GM21381 (cell line): ENCODE data around the gene CPNE1.
"Not testable (repeated sequence)": the region's sequence is repeated elsewhere in the genome, so short reads cannot be mapped to it uniquely, and the experiment has no call there.

ENCODE experiments used
- ATAC-seq: cut with Tn5 transposase; IDR thresholded peaks from one replicate; pipeline ENCODE4 v1.9.1; 2021; ENCODE audit warnings: mild to moderate bottlenecking, moderate library complexity; ENCODE audit not compliant: unreplicated experiment

CPNE1 gene

DNA sequence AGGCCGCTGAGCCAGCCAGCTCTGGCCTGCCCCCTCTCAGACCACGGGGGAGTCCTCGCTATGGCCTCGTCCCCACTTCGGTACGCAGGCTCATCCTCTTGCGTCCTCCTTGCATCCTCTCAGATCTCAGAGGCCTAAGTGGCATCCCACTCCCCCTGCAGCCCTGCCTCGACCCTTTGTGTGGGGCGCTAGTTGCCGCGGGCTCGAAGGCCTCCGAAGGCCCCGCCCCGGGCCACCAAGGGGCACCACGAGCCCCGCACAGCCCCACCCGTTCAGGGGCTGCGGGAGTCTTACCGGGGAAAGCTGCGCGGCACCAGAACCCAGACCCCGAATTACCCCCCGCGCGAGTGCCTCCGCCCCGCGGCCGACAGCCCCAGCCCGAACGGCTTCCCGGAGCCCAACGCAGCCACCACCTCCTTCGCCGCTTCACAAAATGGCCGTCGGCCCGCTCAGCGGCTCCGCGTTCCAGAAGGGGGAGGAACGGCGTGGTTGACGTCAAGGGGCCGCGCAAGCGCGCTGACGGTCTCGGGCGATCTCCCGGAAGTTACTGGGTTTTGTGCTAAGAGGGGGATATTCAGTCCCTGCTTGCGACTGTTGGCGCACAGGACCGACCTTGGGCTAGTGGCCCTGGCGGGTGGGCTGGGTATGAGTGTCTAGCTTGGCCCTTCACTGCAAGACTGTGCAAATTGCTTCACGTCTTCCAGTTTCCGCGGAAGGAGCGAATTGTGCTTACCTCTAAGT, at the start of gene CPNE1, which contains the start of gene RBM12:
Gene CPNE1 (minus strand): TSS at position 435 of the 741 bp plus-strand sequence. CDS start 31,977 bp downstream, outside the sequence.
Gene RBM12 (minus strand): TSS at position 435 of the 741 bp plus-strand sequence. CDS start 9,578 bp downstream, outside the sequence.
- ATAC-seq = peak; percentile 72

DNA sequence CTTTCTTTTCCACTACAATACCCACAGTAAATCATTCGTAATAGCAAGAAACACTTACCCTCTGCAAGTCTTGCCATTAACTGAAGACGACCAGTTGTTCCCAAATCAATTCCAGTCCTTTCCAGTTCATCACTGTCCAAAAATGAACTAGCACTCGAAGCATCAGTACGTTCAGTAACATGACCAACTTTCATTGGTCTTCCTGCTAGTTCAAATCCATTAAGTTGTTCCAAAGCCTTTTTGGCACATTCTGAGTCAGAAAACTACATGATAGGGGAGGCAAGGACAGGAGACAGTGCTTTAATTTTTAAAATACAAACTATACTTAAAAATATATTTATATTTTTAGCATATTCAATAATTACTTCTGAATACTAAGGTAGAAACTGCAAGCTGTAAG, 49.4 kb upstream of the CPNE1 start:
- no peak for ATAC-seq

DNA sequence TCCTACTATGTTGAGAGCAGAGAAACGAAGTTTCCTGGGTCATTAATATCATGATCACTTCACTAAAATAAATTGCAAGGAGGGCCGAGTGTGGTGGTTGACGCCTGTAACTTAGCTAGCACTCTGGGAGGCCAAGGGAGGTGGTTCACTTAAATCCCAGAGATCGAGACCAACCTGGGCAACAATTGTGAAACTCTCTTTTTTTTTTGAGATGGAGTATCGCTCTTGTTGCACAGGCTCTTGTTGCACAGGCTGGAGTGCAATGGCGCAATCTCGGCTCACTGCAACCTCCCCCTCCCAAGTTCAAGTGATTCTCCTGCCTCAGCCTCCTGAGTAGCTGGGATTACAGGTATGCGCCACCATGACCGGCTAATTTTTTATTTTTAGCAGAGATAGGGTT, 48.4 kb upstream of the CPNE1 start:
- not testable (repeated sequence) for ATAC-seq

- ATAC-seq = no peak
These were observed 47.0 kb upstream of the CPNE1 start for GRCh38 chr20:35711588-35712209.

DNA sequence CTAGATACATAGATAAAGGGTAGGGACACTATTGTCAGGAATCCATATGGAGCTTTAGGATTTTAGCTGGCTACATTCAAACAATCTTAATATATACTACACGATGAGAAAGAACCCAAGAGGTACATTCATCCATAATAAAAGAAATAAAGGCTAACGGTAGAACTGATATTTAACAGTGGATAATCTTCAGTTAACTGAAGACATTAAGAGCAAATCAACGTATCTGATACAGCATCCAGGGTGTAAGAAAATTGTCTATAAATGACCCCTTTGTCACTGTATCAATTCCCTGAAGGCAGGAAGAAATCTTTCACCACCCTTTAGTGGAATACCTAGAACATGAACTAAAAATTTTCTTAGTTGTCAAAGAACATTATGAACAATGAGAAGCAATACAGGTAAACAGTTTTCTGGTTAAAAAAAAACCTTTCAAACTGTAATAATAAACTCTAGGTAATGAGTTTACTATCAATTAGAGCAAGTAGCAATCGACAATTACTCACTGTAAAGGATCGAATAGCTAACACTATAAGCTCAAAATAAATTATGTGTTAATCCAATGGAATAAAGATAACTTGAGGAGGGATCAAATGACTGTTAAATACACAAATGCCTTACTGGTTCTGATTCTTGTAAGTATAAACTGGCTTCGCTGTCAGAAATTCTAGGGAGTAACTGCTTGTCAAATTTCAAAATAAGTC, 46.3 kb upstream of the CPNE1 start:
- no peak for ATAC-seq

DNA sequence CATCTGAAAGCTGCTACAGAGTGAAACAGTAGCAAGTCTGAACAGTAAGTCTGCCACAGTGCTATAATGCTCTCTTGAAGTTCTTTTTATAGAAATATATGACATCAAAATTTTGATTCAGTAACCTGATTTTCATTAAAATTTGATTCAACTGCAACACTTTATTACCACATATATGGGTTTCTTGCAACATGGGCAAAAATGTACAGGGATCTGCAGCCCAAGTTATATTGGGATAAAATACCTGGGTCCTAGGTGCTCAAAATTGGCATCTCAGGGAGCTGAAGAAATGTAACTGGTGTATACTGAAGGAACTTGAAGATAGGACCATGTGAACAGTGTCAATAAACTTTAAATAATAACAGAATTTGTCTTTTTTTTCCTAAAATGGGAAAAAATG, 45.3 kb upstream of the CPNE1 start:
- ATAC-seq = no peak

DNA sequence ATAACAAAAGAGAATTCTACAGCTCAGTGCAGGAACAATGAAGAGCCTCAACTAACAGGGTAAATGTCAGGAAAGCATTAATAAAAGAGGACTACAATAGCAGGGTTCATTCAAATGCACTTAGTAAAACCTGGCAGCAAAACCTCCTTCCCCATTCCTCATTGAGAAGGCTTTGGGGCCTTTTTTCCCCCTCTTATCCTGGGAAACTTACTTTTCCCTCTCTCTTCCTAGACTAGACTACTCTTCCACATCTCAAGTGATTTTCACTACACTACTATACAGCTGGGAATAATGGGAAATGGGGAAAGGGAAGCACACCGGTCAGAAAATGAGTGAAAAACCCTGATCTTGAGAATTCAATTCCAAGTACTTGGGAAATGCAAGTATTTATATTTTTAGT, 44.6 kb upstream of the CPNE1 start:
- no peak for ATAC-seq

DNA sequence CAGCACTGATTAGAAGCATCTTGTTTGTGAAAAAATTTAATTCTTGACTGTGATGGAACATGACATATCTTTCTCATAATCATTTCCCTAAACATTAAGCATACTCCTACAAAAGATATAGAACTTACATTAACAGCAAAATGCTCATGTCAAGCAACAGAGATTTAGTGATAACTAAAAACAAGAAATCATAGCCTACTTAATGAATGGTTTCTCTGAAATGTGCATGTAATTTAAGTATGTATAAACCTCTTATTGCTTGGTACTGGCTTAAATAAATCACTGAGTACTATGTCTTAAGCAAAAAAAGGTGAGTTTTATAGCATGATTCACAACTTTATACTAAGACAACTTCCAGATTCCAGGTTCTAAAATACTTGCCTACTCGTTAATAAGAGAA, 43.8 kb upstream of the CPNE1 start:
- ATAC-seq = no peak

DNA sequence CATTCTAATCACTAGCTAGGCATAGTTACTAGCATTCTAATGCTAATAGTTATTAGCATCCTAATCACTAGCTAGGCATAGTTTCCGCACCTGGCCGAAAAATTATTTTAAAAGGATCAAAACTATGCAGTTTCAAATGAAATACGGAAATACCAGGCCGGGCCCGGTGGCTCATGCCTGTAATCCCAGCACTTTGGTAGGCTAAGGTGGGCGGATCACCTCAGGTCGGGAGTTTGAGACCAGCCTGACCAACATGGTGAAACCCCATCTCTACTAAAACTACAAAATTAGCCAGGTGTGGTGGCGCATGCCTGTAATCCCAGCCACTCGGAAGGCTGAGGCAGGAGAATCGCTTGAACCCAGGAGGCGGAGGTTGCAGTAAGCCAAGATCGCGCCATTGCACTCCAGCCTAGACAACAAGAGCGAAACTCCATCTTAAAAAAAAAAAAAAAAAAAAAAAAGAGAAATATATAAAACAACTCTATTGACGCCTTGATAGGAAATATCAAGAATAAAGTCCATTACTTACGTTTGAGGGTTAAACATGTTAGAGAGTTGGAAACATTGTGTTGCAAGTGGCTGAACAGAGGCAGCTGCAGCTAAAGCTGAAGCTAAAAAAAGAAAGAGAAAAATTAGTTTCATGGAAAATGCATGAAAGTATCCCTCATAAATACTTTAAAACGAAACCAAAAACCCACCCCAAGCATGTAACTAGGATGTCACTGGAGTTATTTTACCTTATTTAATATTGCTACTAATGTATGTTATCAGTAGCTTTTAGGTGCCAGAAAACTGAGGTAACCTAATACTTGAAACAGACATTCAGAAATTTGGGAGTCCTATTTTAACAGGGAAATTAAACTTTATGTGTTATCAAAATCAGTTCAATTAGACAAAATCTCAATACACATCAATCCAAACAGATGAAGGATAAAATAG, 42.2 kb upstream of the CPNE1 start:
- ATAC-seq = not testable (repeated sequence)

DNA sequence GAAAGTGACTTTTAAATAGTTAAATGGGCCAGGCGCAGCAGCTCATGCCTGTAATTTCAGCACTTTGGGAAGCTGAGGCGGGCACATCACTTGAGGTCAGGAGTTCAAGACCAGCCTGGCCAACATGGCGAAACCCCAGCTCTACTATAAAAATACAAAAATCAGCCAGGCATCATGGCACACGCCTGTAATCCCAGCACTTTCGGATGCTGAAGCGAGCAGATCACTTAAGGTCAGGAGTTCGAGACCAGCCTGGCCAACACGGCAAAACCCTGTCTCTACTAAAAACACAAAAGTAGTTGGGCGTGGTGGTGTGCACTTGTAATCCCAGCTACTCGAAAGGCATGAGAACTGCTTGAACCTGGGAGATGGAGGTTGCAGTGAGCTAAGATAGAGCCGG, 41.2 kb upstream of the CPNE1 start:
- ATAC-seq = not testable (repeated sequence)

- no peak for ATAC-seq
These were observed 40.0 kb upstream of the CPNE1 start for GRCh38 chr20:35704514-35705261.

DNA sequence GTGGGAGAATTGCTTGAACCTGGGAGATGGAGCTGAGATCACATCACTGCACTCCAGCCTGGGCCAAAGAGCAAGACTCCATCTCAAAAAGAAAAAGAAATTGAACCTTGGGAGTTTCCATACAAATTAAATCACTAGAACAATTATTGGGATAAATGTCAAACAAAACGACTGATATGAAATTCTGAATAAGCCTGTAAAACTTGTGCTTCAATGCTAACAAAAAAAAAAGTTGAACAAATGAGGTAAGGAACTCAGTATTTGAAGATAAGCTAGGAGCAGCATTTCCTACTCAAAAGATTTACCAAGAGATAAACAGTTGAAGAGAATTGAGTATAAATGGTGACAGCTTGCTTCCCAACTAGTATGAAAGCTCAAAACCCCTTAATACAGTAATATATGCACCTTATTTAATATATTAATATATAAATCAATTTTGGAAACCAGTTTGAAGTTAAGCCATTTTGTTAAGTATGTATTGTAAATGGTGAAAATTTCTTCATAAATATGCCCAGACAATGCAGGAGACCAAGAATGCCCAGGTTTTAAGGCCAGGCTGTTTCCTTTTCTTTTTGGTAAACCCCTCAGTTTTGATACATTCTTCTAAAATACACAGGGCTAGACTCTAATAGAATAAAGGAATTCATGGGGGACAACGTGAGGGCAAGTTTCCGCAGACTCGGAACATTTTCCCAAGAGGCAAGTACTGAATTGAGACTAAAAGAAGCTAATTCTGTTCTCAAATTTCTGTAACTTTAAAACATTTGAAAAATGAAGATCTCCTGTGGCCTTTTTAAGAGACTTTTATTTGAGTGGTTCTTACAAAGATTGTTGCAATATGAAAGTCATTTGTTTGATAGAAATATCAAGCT, 38.4 kb upstream of the CPNE1 start:
- no peak for ATAC-seq

DNA sequence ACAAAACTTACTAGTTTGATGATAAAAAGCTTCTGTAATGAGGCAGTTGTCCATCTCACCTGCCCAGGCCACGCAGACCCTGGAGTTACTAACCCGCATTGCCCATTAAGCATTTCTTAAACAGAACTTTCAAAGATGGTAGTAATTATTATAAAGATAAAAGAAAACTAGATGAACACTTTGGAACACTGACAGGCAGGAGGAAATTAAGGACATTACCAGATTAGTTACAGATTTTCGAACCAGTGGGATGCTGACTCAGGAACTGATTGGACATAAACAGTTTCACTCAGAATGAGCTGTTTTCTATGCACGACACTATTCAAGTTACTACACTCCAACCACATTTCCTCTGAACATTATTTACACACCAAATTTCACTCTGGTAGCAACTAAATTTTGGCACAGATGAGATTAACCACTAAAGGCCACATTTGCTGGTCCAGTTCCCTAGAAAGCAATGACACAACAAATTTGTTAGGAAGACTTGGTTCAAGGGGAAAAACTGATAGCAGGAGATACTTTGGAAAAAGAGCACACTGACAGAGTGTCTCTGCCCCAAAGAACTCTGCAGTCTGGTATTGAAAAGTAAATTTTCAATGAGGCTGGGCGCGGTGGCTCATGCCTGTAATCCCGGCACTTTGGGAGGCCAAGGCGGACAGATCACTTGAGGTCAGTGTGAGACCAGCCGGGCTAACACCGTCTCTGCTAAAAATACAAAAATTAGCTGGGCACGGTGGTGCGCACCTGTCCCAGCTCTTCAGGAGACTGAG, 37.5 kb upstream of the CPNE1 start:
- no peak for ATAC-seq

DNA sequence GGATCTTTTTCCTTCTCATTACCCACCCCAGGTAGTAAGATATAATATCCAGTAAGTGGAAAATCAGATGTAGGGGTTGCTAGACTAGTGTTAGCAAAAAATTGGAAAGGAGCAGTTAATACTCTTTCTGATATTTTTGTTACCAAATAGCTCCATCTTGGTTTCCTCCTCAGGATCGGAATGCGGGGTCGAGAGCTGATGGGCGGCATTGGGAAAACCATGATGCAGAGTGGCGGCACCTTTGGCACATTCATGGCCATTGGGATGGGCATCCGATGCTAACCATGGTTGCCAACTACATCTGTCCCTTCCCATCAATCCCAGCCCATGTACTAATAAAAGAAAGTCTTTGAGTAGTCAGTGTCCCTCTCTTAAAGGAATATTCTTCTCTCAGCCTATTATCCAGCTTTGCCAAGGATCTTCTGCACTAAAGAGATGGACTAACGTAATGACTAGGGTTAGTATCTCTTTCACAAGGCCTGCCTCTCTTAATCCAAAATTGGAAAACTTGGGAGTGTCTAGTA, 36.0 kb upstream of the CPNE1 start:
- no peak for ATAC-seq

GRCh38 chr20:35699957-35700624, 35.4 kb upstream of the CPNE1 start:
- no peak for ATAC-seq

- peak; percentile 81 for ATAC-seq
These were observed 34.6 kb upstream of the CPNE1 start, which contains the start of the genes NFS1 and ROMO1 for GRCh38 chr20:35699127-35699956. Gene NFS1, minus strand, starts transcription at chr20:35699352. Its CDS starts 64 bp downstream, at chr20:35699288. Gene ROMO1, plus strand, starts transcription at chr20:35699405. Its CDS starts 228 bp downstream, at chr20:35699633.
